ENCODE results near the gene DDIAS.
"Not testable (repeated sequence)": the region's sequence is repeated elsewhere in the genome, so short reads cannot be mapped to it uniquely, and the experiment has no call there.

Gene DDIAS

DNA sequence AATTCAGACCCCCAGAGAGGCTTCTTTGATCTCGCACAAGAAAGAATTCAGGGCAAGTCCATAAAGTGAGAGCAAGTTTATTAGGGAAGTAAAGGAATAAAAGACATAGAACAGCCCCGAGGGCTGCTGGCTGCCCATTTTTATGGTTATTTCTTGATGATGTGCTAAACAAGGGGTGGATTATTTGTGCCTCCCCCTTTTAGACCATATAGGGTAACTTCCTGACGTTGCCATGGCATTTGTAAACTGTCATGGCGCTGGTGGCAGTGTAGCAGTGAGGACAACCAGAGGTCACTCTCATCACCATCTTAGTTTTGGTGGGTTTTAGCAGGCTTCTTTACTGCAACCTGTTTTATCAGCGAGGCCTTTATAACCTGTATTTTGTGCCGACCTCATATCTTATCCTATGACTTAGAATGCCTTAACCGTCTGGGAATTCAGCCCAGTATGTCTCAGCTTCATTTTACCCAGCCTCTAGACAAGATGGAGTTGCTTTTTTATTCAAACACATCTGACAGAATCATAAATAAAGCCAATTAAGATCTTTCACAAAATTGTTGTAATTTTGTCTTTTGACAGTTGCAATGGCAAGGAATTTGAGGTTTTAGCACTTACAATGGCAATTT, 7.6 kb downstream of the DDIAS start:
- TF ChIP-seq CTCF (conservative IDR thresholded peaks at IDR 0.05; ENCODE audit: control insufficient read depth, insufficient read depth, low read depth, low read length), result no peak
- no peak overlapping the region for H3K4me3 ChIP-seq (ENCODE audit: control insufficient read depth, low read depth, low read length)
- no peak for DNase-seq (ENCODE audit: low read depth)

DNA sequence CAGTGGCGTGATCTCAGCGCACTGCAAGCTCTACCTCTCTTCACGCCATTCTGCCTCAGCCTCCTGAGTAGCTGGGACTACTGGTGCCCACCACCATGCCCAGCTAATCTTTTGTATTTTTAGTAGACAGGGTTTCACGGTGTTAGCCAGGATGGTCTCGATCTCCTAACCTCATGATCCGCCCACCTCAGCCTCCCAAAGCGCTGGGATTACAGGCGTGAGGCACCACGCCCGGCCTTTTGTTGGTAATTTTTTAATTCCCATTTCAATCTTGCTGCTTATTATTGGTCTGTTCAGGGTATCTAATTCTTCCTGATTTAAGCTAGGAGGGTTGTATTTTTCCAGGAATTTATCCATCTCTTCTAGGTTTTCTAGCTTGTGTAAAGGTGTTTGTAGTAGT, 18.2 kb downstream of the DDIAS start:
- H3K4me3 ChIP-seq (ENCODE audit: control insufficient read depth, low read depth, low read length); DNase-seq (ENCODE audit: low read depth): not testable (repeated sequence)

- DNase-seq (ENCODE audit: low read depth), result not testable (repeated sequence)
Observed at GRCh38 chr11:82920227-82920626, 18.7 kb downstream of the DDIAS start.

DNA sequence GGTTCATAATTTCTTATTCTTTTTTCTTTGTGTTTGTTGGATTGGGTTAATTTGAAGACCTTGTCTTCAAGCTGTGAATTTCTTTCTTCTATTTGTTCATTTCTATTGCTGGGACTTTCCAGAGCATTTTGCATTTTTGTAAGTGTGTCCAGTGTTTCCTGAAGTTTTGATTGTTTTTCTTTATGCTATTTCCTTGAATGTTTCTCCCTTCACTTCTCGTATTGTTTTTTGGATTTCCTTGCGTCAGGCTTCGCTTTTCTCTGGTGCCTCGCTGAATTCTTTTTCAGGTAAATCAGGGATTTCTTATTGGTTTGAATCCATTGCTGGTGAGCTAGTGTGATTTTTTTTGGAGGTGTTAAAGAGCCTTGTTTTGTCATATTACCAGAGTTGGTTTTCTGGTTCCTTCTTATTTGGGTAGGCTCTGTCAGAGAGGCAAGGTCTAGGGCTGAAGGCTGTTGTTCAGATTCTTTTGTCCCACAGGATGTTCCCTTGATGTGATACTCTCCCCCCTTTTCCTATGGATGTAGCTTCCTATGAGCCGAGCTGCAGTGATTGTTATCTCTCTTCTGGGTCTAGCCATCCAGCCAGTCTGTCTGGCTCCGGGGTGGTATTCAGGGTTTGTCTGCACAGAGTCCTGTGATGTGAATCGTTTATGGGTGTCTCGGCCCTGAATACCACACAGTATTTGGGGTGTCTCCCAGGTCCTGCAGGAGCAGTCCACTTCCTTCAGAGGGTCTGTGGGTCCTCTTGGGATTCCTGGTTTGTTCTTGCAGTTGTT, 21.0 kb downstream of the DDIAS start:
- H3K4me3 ChIP-seq (ENCODE audit: control insufficient read depth, low read depth, low read length); DNase-seq (ENCODE audit: low read depth): not testable (repeated sequence)

More at GRCh38 chr11:82920227-82920626, 18.7 kb downstream of the DDIAS start:
- not testable (repeated sequence) for H3K4me3 ChIP-seq (ENCODE audit: control insufficient read depth, low read depth, low read length)

- no peak overlapping the region for H3K4me3 ChIP-seq (ENCODE audit: control insufficient read depth, low read depth, low read length)
- DNase-seq (ENCODE audit: low read depth), result no peak
- no peak for TF ChIP-seq CTCF (conservative IDR thresholded peaks at IDR 0.05; ENCODE audit: control insufficient read depth, insufficient read depth, low read depth, low read length)
Observed at GRCh38 chr11:82924522-82925224, 23.1 kb downstream of the DDIAS start.

GRCh38 chr11:82927264-82927880, 25.8 kb downstream of the DDIAS start:
- TF ChIP-seq CTCF (conservative IDR thresholded peaks at IDR 0.05; ENCODE audit: control insufficient read depth, insufficient read depth, low read depth, low read length), result peak; percentile 81
- peak; percentile 68 for DNase-seq (ENCODE audit: low read depth)
- no peak overlapping the region for H3K4me3 ChIP-seq (ENCODE audit: control insufficient read depth, low read depth, low read length)

GRCh38 chr11:82929121-82929520, 27.6 kb downstream of the DDIAS start:
- no peak for DNase-seq (ENCODE audit: low read depth)
- H3K4me3 ChIP-seq (ENCODE audit: control insufficient read depth, low read depth, low read length), result no peak overlapping the region
- no peak for TF ChIP-seq CTCF (conservative IDR thresholded peaks at IDR 0.05; ENCODE audit: control insufficient read depth, insufficient read depth, low read depth, low read length)

- DNase-seq (ENCODE audit: low read depth), result no peak
- TF ChIP-seq CTCF (conservative IDR thresholded peaks at IDR 0.05; ENCODE audit: control insufficient read depth, insufficient read depth, low read depth, low read length), result no peak
- H3K4me3 ChIP-seq (ENCODE audit: control insufficient read depth, low read depth, low read length), result no peak overlapping the region
Observed at GRCh38 chr11:82930229-82930628, 28.7 kb downstream of the DDIAS start.

Measured in fibroblast of mammary gland (primary cell).